Fibroblast of mammary gland (primary cell): ENCODE measurements around the gene RTN1.

ENCODE experiments used
- DNase-seq: peaks from one replicate; pipeline ENCODE4 v3.0.0-alpha.2; 2010; ENCODE audit warnings: low read depth
- H3K4me3 ChIP-seq: 2 replicates; pipeline ENCODE4 v1.5.1; 2011; ENCODE audit warnings: low read depth, mild to moderate bottlenecking, low read length, moderate library complexity; ENCODE audit not compliant: control insufficient read depth
- TF ChIP-seq, protein P1 (sequence below): conservative IDR thresholded peaks from 2 replicates; pipeline ENCODE4 v1.5.1; 2011; ENCODE audit warnings: low read depth, low read length, inconsistent platforms; ENCODE audit not compliant: control insufficient read depth, insufficient read depth

RTN1 gene

DNA sequence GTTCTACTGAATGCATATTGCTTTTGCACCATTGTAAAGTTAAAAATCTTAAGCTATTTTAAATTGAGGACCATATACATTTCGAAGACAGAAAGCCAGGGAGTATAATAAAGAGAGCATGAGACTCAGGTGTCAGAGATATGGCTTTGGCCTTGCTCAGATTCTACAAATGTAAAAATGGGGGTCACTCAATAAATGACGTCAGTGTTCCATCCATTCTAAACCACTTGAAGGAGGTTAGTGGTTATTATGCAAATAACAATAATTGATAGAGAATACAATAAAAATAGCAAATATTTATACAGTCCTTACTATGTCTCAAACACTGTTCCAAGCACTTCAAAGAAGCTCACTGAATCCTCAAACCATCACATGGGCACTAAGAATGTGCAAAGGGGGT is 20.1 kb downstream of the RTN1 start:
- no peak overlapping the region for H3K4me3 ChIP-seq
- TF ChIP-seq, protein P1, sequence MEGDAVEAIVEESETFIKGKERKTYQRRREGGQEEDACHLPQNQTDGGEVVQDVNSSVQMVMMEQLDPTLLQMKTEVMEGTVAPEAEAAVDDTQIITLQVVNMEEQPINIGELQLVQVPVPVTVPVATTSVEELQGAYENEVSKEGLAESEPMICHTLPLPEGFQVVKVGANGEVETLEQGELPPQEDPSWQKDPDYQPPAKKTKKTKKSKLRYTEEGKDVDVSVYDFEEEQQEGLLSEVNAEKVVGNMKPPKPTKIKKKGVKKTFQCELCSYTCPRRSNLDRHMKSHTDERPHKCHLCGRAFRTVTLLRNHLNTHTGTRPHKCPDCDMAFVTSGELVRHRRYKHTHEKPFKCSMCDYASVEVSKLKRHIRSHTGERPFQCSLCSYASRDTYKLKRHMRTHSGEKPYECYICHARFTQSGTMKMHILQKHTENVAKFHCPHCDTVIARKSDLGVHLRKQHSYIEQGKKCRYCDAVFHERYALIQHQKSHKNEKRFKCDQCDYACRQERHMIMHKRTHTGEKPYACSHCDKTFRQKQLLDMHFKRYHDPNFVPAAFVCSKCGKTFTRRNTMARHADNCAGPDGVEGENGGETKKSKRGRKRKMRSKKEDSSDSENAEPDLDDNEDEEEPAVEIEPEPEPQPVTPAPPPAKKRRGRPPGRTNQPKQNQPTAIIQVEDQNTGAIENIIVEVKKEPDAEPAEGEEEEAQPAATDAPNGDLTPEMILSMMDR, result no peak
- no peak for DNase-seq

DNA sequence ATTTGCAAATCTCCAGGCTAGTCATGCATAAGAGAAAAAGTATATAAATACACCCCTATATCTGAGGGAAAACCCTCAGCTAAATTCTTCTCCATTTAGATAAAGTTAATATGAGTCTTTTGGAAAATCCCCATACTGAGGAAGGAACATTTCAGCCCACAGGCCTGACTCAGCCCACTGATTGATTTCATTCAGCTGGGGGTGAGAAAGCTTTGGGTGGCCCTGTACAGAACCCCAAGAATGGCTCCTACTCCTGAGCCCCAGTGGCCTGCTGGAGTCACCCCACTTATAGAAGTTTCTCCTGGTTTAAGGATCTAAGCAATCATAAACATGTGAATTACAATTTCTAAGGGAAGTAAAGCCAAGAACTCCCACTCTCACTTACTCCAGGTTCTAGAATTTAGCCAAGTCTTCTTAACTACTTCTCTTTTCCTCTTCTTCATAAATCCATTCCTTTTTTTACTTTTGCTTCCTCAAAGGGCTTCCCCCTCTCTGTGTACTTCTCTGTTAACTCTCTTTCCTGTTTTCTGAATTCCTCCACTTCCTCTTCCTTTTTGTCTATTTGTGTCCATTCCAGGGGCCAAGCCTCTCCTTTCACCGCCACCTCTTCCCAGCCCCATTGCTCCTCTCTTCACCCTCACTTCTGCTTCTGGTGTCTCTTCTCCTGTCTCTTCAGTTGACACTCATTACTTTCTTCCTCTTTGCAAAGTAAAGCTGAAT is 21.0 kb downstream of the RTN1 start:
- TF ChIP-seq, protein P1, result no peak
- DNase-seq, result no peak
- H3K4me3 ChIP-seq, result no peak overlapping the region

DNA sequence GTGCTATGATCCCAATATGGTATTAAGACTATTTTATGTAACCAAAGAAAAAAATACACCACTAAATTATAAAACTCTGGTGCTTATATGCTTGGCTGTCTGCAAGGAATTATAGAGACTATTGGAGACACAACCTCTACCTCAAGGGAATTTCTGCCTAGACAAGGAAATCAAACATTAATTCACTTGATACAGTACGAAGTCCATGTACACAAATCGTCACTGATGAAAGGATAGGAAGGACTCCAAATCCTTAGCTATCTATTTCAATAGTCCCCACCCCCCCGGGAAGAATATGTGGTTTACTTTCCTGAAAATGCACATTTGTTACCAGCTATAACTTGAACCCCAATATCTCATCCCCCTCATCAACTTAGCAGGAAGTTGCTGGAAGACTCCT is 21.9 kb downstream of the RTN1 start:
- TF ChIP-seq, protein P1, result no peak
- no peak overlapping the region for H3K4me3 ChIP-seq
- DNase-seq, result no peak

DNA sequence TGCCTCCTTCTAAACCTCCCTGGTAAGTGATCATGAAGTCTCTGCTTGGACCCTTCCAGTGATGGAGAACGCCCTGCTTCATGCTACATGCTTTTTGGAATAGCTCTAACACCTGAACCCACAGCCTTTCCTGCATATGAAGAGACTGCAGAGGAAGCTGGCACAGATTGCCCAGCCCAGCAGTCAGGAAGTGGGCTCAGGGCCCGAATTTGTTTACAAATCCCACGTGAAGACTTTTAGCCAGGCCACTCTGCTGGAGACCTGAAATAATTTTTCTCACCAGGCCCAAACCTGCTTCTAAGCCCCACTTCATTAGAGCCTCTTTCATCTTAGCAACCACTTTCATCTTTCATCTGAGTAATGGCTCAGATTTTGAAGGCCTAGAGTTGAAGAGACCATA is 22.9 kb downstream of the RTN1 start:
- no peak overlapping the region for H3K4me3 ChIP-seq
- DNase-seq, result no peak
- TF ChIP-seq, protein P1, result no peak

DNA sequence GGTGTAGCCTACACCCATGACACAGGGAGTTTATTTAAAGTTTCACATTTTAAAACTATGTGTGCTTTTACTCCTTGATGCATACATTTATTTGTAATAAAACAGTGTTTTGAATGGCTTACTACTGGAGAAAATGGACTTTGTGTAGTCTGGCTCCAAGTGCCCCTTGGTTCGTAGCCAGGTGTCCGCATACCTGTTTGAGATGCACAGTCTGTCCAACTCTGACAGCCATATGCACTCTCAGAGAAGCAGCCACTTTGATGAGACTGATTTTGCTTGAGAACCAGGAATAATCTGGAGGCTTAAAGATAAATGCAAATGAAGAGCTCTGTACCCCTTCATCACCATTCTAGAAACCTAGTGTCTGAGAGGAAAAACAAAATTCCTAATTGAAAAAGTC is 24.0 kb downstream of the RTN1 start:
- no peak overlapping the region for H3K4me3 ChIP-seq
- no peak for DNase-seq
- TF ChIP-seq, protein P1, result no peak

DNA sequence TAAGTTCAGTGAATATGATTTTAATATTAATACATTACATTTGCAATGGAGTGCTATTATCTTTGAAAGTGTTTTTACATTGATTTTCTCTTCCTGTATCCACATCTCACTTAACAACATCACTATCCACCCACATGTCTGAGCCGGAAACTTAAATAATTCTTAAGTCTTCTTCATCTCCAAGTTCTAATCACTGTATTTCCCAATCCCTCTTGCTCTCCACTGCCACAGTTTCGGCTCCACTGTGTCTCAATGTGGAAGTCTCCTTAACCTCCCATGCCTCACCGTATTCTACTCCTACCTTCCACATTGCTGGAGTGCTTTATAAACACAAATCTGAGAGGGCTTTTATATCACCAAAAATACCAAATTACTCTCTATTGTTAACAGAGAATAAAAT is 25.3 kb downstream of the RTN1 start:
- H3K4me3 ChIP-seq, result no peak overlapping the region
- TF ChIP-seq, protein P1, result no peak
- no peak for DNase-seq
